GM19468 (cell line): ENCODE measurements around the gene ANKRD10.

Experiments used
- ATAC-seq: cut with Tn5 transposase; IDR thresholded peaks from one replicate; pipeline ENCODE4 v1.9.1; 2021; ENCODE audit warnings: mild to moderate bottlenecking, moderate library complexity, moderate number of reproducible peaks; ENCODE audit not compliant: unreplicated experiment; ENCODE audit errors: extremely low read depth

ANKRD10 gene

DNA sequence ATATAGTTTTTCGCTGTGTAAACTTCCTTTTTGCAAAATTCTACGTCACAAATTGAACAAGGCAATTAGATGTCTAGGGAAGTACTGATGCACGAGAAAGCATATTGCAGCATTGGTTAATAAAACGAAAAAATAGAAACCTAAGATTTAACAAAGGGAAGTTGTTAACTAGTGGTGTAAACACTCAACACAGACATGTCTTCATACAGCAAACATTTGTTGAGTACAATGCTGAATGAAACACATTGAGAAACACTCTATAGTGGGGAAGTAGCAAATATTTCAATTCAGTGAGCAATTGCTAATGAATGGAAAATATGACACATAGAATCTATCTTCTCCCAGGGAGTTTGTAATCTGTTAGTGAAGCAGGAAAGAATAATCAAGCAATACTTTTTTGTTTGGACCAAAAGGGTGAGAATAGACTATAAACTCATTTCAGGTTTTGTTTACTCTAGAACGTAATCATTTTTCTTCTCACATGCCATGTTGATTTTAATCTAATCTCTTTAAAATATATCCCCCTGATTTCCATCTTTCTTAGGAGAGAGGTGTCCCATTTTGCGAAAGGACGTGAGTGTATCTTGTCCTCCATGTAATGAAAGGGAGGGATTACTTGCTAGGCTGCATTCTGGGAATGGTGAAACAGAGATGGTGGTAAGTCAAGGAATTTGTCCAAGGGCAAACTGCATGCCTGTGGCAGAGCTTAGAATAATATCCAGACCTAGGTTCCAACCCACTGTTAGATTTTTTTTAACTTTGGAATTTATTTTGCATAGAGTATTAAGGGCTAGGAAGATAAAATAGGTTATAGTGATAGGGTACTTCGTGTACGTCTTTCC, 1.7 kb upstream of the ANKRD10 start:
- no peak for ATAC-seq

DNA sequence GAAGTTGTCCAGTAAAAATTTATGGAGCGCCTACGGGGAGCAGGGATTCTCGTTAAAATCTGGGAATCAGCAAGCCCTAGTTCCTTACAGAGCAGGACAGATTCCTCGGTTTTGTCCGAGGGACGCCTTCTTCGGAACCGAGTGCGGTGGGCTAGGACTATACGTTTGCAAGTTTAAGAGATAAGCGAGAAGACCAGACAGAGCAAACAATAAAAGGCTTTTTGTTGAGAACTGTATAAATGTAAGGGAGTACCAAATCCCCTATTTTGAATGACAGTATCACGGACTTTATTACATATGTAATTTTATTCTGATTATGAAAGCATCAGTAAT, 971 bp upstream of the ANKRD10 start:
- ATAC-seq: no peak

DNA sequence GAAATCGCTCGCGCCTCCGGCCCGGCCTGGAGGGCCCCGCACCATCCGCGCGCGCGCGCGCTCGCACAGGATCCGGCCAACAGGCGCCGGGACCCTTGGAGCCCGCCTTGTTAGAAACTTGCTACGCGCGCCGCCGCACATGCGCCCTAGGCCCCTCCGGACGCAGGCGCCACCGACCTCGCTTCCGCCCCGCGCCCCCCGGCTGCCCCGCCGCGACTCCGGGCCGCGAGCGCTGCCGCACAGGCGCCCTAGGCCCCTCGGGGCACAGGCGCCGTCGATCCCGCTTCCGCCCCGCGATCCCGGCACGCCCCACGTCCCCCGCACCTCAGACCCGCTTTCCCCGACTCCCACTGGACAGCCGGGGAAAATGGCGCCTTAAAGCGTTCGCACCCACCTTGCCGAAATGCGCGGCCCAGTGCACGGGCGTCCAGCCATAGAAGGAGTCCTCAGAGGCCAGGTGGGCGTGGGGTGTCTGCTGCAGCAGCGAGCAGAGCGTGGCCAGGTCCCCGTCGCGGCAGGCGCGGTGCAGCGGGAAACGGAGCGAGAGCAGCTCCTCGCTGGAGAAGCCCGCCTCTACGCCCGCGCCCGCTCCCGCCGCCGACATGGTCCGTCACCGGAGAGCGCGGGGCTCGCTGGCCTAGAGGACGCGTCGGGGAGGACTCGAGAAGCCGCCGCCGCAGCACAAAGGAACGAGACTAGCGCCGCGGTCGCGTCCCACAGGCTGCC, 375 bp downstream of the ANKRD10 start:
- peak; percentile 11 for ATAC-seq

DNA sequence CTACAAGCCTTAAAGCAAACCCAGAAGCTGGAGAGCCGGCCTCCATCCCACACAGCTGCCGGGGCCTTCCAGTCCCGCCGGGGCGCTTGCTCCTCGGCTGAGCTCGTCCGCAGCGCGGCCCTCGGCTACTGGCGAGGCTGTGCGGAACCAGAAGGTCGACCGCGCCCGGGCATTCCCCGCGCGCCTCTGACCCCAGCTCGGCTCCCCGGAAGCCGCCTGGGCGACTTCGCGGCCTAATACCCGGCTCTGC, 863 bp downstream of the ANKRD10 start:
- no peak for ATAC-seq

DNA sequence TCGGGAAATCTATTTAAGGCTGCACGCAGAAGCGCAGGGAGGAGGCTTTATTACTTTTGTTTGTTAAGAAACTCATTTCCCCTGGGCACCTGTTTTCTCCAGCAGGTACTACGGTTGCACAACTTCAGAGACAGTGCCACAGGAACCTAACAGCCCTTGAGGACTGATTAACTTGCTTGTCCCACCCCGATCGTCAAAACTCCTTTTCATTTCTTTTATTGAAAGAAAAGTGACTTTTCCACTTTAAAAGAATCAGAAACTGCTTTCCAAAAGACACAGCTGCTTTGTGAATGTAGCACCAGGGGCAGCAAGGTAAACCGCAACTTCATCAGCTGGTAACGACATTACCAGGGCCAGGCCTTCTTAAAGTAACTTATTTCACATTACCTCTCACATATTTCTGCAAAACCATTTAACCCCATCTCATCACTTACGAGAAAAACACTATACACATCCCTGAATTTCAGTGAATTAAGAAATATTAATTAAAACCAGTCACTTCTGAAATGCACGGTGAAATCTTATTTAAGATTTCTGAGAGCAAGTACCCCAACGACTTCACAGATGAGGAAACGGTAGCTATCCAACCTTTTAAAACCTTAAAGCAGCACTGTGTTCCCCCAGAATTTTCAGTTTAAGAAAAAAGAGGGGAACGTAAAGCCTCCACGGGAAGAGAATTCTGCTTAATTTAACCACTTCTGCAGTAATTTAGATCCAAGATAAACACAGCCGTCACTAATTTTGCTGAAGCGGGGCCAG, 1.4 kb downstream of the ANKRD10 start:
- ATAC-seq: no peak

DNA sequence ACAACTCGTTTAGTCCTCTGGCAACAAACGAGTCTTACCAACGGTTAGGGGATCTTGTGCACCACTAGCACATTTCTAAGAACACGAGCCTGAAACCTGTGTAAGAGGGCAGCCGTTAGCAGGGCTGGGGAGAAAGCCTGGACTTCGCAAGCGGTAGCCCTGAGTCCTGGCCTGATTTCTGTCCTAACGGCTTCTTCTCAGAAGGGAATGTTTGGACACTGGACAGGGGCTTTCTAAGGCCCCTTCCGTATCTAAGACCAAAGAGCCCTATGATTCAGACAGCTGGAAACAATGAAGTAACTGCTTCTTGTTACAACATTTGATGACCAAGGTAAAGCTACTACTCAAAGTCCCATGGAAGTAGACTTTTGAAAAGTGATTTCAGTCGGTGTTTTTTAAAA, 2.2 kb downstream of the ANKRD10 start:
- ATAC-seq: no peak

DNA sequence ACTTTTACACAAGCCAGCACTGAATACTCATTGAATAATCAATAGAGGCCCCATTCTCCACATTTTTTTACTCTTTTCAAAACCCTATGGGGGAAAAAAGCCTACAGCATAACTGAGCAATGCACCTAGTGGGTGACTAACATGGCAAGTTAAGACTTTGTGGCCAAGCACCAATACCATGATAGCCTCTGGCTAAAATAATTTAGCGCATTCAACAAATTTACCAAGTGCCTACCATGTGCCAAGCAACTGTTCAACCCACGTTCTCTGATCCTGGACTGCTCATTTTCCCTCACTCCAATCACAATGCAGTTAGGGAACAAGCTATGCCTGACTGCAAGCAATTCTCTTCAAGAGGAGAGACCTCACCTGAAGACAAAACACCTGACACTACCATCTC, 3.0 kb downstream of the ANKRD10 start:
- no peak for ATAC-seq

DNA sequence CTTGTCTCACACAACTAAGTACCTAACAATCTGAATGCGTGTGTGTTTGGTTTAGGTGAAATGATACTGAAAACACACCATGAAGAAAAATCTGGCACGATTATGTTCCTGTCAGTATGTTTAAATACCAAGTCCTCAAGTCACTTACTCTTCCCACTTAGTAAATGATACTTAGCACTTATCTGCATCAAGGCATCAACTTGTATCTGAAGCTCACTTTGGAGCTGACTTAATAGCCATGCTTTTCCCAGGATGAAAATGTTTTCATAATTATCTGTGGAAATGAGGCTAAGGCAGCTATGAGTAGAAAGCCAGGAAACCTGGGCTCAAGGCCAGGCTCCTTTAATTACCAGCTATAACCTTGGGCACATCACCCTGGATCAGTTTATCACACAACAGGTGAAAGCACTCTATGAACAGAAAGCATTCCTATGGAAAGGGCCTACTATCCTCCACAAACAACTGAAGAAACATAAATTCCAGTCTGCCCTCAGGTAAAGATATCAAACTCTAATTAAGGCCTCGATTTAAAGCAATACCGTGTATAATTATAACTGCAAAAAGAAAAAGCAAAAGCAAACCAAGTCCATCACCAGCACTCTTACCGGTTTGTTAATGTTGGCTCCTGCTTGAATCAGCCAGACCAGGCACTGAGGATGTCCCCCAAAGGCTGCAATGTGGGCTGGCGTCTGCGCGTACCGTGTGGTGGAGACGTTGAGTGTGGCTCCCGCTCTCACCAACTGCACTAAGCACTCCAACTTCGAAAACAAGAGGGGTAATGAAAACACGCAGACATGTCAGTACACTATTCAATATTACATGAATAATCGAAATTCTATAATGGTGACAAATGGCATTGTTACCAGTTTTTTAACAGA, 4.6 kb downstream of the ANKRD10 start:
- no peak for ATAC-seq

DNA sequence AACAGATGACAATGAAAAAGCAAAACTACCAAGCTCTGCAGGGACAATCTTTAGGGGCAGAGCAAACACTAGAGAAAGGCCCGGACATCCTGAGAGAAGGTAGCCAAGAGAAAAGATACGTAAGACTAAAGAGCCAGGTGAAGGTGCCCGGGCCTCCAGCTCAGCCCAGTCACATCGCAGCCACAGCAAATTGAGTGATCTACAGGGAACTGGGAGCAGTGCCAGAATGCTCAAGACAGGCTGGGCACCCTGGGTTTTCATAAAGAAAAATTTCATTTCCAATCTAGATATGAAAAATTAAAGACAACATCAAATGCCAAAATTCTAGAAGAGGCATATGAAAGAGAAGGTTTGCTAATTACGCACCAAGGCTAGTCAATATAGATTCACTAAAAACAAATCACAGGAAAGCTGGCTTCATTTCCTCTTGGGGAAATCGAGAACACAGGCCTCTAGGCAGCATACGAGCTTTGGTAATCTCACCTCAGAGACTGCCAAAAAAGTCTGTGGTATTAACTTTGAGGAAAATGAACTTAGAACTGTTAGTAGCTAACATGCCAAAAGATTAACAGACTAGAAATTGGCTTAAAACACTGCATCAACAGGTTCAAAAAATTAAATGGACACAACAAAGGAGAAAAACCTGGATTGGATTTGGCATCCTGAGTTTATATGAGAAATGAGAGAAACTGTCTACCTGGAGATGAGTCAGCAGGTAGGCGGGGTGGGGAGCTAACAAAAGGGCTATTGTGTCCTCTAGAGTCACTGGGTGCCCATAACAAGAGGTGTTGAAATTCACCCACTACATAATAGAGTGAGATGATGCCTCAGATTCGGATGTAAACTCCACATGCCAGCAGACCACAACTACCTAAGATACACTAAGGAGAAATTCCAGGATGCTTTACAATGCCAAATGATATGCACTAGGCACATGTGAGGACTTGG, 6.6 kb downstream of the ANKRD10 start:
- ATAC-seq: no peak

DNA sequence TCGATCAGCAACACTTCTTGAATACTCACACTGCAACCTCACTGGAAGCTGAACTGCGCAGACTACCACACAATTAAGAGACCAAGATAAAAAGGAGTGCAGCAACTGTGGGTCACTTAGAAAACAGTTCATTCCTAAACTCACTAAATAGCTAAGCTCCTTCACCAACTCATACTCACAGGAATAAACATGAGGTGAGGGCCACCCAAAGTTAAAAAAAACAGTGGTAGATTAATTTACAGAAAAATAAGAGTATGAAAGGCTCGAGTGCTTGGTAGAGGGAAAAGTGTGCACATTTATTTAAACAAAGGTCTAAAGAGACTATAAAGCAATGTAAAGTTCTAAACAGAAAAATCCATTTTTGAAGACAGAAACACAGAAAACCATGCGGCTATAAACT, 7.6 kb downstream of the ANKRD10 start:
- no peak for ATAC-seq

DNA sequence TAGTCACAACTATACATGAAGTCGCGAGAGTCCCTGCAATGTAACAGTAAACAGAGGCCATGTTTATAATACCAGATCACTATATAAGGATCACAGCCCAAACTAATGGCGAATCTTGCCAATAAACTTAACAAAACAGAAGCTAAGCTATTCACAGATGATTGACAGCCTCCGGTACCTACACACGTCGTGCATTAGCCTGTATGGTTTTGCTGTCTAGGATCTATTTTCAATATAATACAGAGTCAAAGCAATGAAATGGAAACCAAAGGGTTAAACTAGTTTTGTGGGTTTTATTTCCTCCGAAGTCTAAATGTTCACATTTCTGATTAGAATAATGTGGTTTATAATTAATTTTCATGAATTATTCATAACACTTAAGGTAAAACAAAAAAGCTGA, 10.1 kb downstream of the ANKRD10 start:
- ATAC-seq: no peak

DNA sequence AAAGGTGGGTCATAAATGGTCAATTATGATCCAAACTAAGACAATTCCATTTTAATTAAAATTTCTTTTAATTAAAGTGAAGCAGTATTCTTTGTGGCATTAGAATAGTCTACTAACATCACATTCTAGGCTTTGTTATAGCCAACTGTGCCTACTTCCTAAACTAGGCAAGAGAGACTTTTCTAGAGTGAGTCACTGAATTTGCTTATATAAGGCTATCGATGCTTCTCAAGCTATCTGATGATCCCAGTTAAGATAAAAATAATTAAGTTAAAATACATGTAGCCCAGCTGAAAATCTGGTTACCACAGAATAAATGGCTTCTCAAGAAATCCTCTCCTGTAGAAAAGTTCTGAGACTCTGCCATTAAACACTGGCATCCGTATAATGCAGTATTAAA, 12.5 kb downstream of the ANKRD10 start:
- no peak for ATAC-seq

DNA sequence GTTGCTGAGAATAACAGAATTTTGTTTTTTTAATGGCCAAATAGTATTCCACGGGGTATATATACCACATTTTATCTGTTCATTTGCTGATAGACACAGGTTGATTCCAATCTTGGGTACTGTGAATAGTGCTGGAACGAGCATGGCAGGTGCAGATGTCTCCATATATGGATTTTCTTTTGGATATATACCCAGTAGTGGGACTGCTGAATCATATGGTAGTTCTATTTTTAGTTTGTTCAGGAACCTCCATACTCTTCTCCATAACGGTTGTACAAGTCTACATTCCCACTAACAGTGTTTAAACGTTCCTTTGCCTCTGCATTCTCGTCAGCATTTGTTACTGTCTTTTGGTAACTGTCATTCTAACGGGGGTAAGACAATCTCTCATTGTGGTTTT, 17.3 kb downstream of the ANKRD10 start:
- no peak for ATAC-seq

DNA sequence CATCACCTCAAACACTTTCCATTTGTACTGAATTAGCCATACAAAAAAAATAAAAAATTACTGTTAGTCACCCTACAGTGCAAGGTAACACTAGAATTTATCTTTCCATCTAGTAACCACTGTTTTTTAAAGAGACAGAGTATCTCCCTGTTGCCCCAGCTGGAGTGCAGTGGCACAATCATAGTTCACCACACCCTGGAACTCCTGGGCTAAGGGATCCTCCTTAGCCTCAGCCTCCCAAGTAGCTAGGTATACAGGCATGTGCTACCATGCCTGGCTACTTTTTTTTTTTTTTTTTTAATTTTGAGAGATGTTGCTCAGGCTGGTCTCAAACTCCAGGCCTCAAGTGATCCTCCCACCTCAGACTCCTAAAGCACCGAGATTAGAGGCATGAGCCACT, 17.9 kb downstream of the ANKRD10 start:
- no peak for ATAC-seq

DNA sequence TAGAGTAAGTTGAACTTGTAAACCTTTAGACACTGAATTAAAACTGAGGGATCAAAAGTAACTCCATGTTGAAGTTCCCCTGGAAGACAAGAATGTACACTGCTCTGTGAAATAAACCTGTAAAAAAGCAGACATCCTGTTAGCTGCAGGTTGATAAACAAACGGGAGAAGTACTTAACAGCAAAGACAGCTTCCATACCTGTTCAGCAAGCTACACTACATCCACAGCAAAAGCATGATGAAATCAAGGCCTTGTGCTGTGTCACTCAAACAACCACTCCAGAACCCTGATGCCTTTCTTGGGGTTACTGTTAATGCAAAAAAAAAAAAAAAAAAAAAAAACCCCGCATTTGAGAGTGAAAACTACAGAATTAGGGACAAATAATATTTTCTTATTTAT, 20.8 kb downstream of the ANKRD10 start:
- no peak for ATAC-seq

DNA sequence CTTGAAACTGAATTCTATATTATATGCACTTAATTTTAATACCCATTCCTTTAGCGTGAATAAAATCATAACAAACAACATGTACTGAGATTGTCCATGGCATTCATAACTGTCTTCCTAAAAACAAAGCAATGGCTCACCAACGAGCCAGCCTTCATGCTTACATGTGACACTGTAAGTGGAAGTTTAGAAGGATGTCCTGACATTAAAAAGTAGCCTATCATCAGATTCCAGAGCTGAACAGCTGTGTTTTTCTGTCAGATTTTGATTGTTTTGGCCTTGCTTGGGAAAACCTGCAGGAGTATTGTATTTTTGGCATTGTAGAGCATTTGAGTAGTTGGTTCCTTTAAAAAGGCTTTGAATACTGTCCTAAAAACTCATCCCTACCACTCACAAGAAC, 21.3 kb downstream of the ANKRD10 start:
- no peak for ATAC-seq

DNA sequence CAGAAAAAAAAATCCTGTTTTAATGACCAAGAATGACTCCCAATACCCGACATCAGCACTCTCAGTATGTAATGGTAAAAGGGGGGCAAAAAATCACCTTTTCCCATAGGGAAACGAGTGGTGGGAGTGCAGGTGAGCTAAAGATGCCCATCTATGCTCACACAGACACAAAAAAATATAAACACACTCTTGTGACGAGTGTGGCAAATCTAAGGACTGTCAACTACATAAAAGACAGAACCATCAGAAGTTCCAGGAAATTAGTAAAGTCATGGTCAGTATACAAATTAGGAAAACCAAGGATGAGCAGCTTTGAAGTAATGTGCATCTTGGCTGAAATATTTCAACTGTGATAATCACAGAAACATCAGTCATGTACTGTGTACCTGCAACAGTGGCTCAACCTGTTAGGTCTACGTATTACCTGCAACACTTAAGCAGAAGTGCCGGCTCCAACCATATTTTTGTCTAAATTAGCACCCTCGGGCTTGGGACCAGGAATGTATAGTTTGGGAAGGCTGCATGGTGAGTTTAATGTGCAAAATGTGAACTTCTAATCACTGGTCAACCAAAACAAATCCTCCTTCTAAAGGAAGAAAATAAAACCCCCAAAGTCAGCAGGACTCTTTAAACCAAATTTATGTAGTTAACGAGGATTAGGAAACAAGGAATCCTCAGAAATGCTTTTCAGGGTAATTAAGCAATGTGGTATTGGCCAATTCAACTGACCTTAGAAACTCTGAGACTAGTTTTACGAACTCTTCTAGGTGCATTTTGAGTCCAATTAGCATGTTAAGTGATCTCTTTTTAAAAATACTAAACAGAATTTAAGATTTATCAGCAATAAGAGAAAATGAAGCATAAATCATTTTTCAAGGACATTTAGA, 24.3 kb downstream of the ANKRD10 start:
- ATAC-seq: no peak

DNA sequence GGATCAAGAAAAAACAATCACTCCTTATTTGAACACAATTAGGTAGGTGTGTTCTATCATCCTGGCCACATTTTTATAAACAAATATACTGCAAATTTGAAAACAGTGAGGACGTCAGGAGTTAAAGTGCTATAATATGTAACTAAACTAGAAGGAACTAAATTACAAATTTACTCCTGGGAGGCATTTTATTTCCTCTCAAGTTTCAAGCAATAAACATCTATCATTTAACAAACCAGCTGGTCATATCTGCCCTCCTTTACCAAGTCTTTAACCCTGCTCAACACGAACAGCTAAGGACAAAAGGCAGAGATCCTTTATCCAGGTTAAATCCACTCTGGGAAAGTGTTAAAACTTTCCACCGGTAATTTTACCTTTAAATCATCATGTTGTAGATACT, 26.5 kb downstream of the ANKRD10 start:
- ATAC-seq: no peak
